ENCODE data around the gene CTSZ. TPM values are rescaled to one million over a fixed set of nuclear protein-coding genes. Genes with fewer than 3 reads are reported as not detected.
A peak's percentile ranks its signal among the peaks of the same experiment; 100 is the strongest.

Gene CTSZ
- total and polyA plus RNA-seq, 2 experiments from 2014 or later, result 0.58 to 41.4 TPM

DNA sequence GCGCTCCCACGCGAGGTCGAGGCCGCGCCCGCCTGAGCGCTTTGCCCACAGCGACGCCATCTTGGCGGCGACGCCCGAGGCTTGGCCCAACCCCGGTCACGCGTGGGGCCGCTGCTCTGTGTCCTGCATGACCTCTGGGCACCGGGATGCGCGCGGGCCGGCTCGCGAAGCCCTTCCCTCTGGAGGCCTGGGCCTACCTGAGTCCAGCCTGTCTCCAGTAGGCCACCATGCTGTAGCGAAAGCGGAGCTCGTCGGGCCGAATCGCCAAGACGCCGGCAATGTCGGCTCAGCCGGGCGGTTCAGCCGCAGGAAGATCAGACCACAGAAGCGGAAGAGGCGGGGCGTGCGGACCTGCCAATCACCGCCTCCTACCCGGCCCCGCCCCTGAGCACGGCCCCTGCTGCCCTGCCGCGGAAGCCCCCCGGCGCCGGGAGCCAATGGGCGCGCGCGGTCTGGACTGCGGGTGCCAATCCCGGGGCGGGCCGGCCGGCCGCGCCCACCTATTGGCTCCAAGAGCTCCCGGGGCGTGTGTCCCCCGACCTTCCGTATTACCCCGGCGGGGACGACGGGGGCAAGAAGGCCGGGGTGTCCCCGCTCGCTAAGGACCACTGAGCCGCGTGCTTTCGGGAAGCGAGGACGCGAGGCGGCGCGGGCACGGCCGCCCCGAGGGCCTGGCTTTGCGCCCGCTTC is 25.1 kb upstream of the CTSZ start, which contains the start of gene ATP5F1E:
ATP5F1E (minus strand) TSS at position 313 of the 690 bp plus-strand sequence; CDS start at position 229, 84 bp downstream.
- H3K9me2 ChIP-seq (ENCODE audit: insufficient read depth), result no peaks in the 10 kb centered on the region
- peaks cover 74% of the 10 kb centered on the region for H3K36me3 Mint-ChIP-seq (ENCODE audit: low read depth)
- ATAC-seq (peak; percentile 98), DNase-seq (ENCODE audit: low spot score) (peak; percentile 97)
- H3K4me3 Mint-ChIP-seq, result peak within 1 kb of the TSS; percentile 93
- H3K27me3 ChIP-seq (ENCODE audit: insufficient read depth), result 0 out of 2 replicates have a peak, but pooled peaks cover 4% of the 10 kb centered on the region
- H3F3A ChIP-seq (replicated peaks; ENCODE audit: low read depth), result 0 out of 2 replicates have a peak, but pooled peaks cover 3% of the 10 kb centered on the region
- H4K20me1 ChIP-seq (replicated peaks; ENCODE audit: insufficient read depth), result peaks cover 40% of the 10 kb centered on the region
- H3K4me1 ChIP-seq (ENCODE audit: insufficient read depth), result peaks cover 19% of the 10 kb centered on the region
- H2AFZ ChIP-seq, result peak within 1 kb of the TSS; percentile 93
- H3K27ac Mint-ChIP-seq, result peak within 1 kb of the TSS; percentile 92
- H3K4me1 Mint-ChIP-seq, result peaks cover 16% of the 10 kb centered on the region; the same call in 2 of the 3 replicates
- peak within 1 kb of the TSS; percentile 46; the same call in 1 of the 2 replicates for H3K27ac ChIP-seq (ENCODE audit: low read depth)
- H3K4me3 ChIP-seq, result peak within 1 kb of the TSS; percentile 90
- TF ChIP-seq EZH2phosphoT487 (IDR thresholded peaks at IDR 0.05; ENCODE audit: unreplicated experiment), result no peak
- no peak for TF ChIP-seq JUNB (IDR thresholded peaks at IDR 0.05; ENCODE audit: unreplicated experiment)
- TF ChIP-seq ZNF331 (CRISPR knock-in tag; IDR thresholded peaks at IDR 0.05; ENCODE audit: low read depth), result peak; percentile 77
- TF ChIP-seq CREB1 (CRISPR knock-in tag; IDR thresholded peaks at IDR 0.05; ENCODE audit: low read depth), result 0 out of 2 replicates have a peak, but pooled peaks have one; percentile 38
- TF ChIP-seq POLR2AphosphoS5 (IDR thresholded peaks at IDR 0.05; ENCODE audit: low read depth), result peak; percentile 89
- H3K4me2 ChIP-seq, result peak within 1 kb of the TSS; percentile 88
- H3K9me3 Mint-ChIP-seq, result no peaks in the 10 kb centered on the region
- H3K36me3 ChIP-seq (ENCODE audit: insufficient read depth), result peaks cover 50% of the 10 kb centered on the region
- H3K27me3 Mint-ChIP-seq (ENCODE audit: insufficient read depth, low read depth, poor library complexity), result peaks cover 21% of the 10 kb centered on the region
- H3K79me2 ChIP-seq (replicated peaks; ENCODE audit: insufficient read depth), result peaks cover 44% of the 10 kb centered on the region

DNA sequence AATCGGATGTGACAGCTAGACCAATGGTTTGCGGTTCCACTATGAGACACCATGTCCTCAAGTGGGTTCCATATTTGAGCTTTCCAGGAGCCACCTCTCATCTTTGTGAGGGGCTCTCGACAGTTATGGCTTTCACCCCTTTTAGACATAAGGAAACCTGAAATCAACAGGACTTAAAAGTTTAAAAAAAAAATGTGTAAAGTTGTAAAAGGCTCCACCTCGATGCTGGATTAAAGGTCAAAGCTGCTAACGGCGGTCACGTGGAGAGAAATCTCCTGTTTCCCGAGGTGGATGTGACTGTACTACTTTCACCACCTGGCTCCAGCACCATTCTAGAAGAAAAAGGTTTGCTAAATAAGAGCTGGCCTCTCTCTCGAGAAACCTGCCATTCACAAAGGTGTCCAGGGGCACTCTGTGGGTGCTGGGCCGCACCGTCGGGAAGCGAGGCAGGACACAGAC is 24.5 kb upstream of the CTSZ start:
- ATAC-seq, result peak; percentile 7
- TF ChIP-seq CREB1 (CRISPR knock-in tag; IDR thresholded peaks at IDR 0.05; ENCODE audit: low read depth) (no peak), ZNF114 (CRISPR knock-in tag; IDR thresholded peaks at IDR 0.05) (no peak), ZNF331 (CRISPR knock-in tag; IDR thresholded peaks at IDR 0.05; ENCODE audit: low read depth) (no peak)
- TF ChIP-seq, protein P1, sequence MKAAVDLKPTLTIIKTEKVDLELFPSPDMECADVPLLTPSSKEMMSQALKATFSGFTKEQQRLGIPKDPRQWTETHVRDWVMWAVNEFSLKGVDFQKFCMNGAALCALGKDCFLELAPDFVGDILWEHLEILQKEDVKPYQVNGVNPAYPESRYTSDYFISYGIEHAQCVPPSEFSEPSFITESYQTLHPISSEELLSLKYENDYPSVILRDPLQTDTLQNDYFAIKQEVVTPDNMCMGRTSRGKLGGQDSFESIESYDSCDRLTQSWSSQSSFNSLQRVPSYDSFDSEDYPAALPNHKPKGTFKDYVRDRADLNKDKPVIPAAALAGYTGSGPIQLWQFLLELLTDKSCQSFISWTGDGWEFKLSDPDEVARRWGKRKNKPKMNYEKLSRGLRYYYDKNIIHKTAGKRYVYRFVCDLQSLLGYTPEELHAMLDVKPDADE (IDR thresholded peaks at IDR 0.05), result no peak
- TF ChIP-seq, protein P2, sequence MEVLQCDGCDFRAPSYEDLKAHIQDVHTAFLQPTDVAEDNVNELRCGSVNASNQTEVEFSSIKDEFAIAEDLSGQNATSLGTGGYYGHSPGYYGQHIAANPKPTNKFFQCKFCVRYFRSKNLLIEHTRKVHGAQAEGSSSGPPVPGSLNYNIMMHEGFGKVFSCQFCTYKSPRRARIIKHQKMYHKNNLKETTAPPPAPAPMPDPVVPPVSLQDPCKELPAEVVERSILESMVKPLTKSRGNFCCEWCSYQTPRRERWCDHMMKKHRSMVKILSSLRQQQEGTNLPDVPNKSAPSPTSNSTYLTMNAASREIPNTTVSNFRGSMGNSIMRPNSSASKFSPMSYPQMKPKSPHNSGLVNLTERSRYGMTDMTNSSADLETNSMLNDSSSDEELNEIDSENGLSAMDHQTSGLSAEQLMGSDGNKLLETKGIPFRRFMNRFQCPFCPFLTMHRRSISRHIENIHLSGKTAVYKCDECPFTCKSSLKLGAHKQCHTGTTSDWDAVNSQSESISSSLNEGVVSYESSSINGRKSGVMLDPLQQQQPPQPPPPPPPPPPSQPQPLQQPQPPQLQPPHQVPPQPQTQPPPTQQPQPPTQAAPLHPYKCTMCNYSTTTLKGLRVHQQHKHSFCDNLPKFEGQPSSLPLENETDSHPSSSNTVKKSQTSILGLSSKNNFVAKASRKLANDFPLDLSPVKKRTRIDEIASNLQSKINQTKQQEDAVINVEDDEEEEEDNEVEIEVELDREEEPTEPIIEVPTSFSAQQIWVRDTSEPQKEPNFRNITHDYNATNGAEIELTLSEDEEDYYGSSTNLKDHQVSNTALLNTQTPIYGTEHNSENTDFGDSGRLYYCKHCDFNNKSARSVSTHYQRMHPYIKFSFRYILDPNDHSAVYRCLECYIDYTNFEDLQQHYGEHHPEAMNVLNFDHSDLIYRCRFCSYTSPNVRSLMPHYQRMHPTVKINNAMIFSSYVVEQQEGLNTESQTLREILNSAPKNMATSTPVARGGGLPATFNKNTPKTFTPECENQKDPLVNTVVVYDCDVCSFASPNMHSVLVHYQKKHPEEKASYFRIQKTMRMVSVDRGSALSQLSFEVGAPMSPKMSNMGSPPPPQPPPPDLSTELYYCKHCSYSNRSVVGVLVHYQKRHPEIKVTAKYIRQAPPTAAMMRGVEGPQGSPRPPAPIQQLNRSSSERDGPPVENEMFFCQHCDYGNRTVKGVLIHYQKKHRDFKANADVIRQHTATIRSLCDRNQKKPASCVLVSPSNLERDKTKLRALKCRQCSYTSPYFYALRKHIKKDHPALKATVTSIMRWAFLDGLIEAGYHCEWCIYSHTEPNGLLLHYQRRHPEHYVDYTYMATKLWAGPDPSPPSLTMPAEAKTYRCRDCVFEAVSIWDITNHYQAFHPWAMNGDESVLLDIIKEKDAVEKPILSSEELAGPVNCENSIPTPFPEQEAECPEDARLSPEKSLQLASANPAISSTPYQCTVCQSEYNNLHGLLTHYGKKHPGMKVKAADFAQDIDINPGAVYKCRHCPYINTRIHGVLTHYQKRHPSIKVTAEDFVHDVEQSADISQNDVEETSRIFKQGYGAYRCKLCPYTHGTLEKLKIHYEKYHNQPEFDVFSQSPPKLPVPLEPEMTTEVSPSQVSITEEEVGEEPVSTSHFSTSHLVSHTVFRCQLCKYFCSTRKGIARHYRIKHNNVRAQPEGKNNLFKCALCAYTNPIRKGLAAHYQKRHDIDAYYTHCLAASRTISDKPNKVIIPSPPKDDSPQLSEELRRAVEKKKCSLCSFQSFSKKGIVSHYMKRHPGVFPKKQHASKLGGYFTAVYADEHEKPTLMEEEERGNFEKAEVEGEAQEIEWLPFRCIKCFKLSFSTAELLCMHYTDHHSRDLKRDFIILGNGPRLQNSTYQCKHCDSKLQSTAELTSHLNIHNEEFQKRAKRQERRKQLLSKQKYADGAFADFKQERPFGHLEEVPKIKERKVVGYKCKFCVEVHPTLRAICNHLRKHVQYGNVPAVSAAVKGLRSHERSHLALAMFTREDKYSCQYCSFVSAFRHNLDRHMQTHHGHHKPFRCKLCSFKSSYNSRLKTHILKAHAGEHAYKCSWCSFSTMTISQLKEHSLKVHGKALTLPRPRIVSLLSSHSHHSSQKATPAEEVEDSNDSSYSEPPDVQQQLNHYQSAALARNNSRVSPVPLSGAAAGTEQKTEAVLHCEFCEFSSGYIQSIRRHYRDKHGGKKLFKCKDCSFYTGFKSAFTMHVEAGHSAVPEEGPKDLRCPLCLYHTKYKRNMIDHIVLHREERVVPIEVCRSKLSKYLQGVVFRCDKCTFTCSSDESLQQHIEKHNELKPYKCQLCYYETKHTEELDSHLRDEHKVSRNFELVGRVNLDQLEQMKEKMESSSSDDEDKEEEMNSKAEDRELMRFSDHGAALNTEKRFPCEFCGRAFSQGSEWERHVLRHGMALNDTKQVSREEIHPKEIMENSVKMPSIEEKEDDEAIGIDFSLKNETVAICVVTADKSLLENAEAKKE (CRISPR knock-in tag; IDR thresholded peaks at IDR 0.05), result no peak
- TF ChIP-seq, protein P3, sequence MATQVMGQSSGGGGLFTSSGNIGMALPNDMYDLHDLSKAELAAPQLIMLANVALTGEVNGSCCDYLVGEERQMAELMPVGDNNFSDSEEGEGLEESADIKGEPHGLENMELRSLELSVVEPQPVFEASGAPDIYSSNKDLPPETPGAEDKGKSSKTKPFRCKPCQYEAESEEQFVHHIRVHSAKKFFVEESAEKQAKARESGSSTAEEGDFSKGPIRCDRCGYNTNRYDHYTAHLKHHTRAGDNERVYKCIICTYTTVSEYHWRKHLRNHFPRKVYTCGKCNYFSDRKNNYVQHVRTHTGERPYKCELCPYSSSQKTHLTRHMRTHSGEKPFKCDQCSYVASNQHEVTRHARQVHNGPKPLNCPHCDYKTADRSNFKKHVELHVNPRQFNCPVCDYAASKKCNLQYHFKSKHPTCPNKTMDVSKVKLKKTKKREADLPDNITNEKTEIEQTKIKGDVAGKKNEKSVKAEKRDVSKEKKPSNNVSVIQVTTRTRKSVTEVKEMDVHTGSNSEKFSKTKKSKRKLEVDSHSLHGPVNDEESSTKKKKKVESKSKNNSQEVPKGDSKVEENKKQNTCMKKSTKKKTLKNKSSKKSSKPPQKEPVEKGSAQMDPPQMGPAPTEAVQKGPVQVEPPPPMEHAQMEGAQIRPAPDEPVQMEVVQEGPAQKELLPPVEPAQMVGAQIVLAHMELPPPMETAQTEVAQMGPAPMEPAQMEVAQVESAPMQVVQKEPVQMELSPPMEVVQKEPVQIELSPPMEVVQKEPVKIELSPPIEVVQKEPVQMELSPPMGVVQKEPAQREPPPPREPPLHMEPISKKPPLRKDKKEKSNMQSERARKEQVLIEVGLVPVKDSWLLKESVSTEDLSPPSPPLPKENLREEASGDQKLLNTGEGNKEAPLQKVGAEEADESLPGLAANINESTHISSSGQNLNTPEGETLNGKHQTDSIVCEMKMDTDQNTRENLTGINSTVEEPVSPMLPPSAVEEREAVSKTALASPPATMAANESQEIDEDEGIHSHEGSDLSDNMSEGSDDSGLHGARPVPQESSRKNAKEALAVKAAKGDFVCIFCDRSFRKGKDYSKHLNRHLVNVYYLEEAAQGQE (IDR thresholded peaks at IDR 0.05; ENCODE audit: unreplicated experiment), result no peak

More for the DNA sequence above, 24.5 kb upstream of the CTSZ start:
- peak; percentile 25 for DNase-seq (ENCODE audit: low spot score)
- Histone ChIP-seq H4K20me1 (replicated peaks; ENCODE audit: insufficient read depth) (peaks cover 43% of the 10 kb centered on the region), H3F3A (replicated peaks; ENCODE audit: low read depth) (0 out of 2 replicates have a peak, but pooled peaks cover 4% of the 10 kb centered on the region), H3K27ac (ENCODE audit: low read depth) (no peak overlapping the region), H3K79me2 (replicated peaks; ENCODE audit: insufficient read depth) (peaks cover 46% of the 10 kb centered on the region), H3K4me2 (peak overlapping the region; percentile 88), H3K36me3 (ENCODE audit: insufficient read depth) (peaks cover 49% of the 10 kb centered on the region), H3K4me1 (ENCODE audit: insufficient read depth) (peaks cover 21% of the 10 kb centered on the region), H3K4me3 (peak overlapping the region; percentile 90), H2AFZ (peak overlapping the region; percentile 93), H3K27me3 (ENCODE audit: insufficient read depth) (0 out of 2 replicates have a peak, but pooled peaks cover 4% of the 10 kb centered on the region), H3K9me2 (ENCODE audit: insufficient read depth) (no peaks in the 10 kb centered on the region)
- peak overlapping the region; percentile 93 for H3K4me3 Mint-ChIP-seq
- H3K27me3 Mint-ChIP-seq (ENCODE audit: insufficient read depth, low read depth, poor library complexity), result peaks cover 26% of the 10 kb centered on the region
- peaks cover 21% of the 10 kb centered on the region; the same call in 2 of the 3 replicates for H3K4me1 Mint-ChIP-seq
- H3K9me3 Mint-ChIP-seq, result no peaks in the 10 kb centered on the region
- H3K36me3 Mint-ChIP-seq (ENCODE audit: low read depth), result peaks cover 73% of the 10 kb centered on the region
- no peak overlapping the region for H3K27ac Mint-ChIP-seq
